Stomach (tissue), 19 donors: ENCODE data around the gene JUN. TPM values are rescaled to one million over a fixed set of nuclear protein-coding genes. Genes with fewer than 3 reads are reported as not detected.

Experiments used
- DNase-seq, 2 donors: peaks; one replicate each; pipeline versions ENCODE4 v3.0.0 to v3.0.0-alpha.2; 2013 to 2019
- H3K27ac ChIP-seq, 5 donors: fragments of 200-600 bp in 4 of 5; sonication (generic) in 4 of 5; one replicate each; pipeline ENCODE4 v1.5.1; 2013 to 2019; ENCODE audit warnings: mild to moderate bottlenecking in 1 of 5, moderate library complexity in 1 of 5
- H3K27me3 ChIP-seq, 3 donors: fragments of 200-600 bp; sonication (generic); one replicate each; pipeline ENCODE4 v1.5.1; 2017 to 2019; ENCODE audit warnings: mixed run types in 1 of 3
- H3K36me3 ChIP-seq, 4 donors: fragments of 200-600 bp; sonication (generic); 1 replicate in 3 of 4; 2 replicates in 1 of 4; pipeline ENCODE4 v1.5.1; 2016 to 2019
- H3K4me1 ChIP-seq, 4 donors: fragments of 200-600 bp; sonication (generic); one replicate each; pipeline ENCODE4 v1.5.1; 2016 to 2019
- H3K4me3 ChIP-seq, 4 donors: fragments of 200-600 bp; sonication (generic) in 3 of 4; one replicate each; pipeline ENCODE4 v1.5.1; 2016 to 2019; ENCODE audit warnings: mild to moderate bottlenecking in 1 of 4
- H3K9me3 ChIP-seq, 4 donors: fragments of 200-600 bp; sonication (generic); one replicate each; pipeline ENCODE4 v1.5.1; 2016 to 2019
- EP300 ChIP-seq: sonication (generic); formaldehyde crosslinking; IDR thresholded peaks from one replicate; pipeline ENCODE4 v1.6.1; 2017; ENCODE audit warnings: antibody characterized with exemption
- POLR2A ChIP-seq, 4 donors: fragments of 450-650 bp; IDR thresholded peaks; one replicate each; pipeline ENCODE4 v1.6.1; 2016; ENCODE audit warnings: antibody characterized with exemption in 4 of 4, control low read depth in 2 of 4, mild to moderate bottlenecking in 1 of 4, moderate library complexity in 1 of 4
- POLR2AphosphoS5 ChIP-seq, 3 donors: sonication (generic); formaldehyde crosslinking; IDR thresholded peaks; one replicate each; pipeline ENCODE4 v1.6.1; 2016; ENCODE audit warnings: antibody characterized with exemption in 3 of 3
- WGBS, 5 donors: extraction: QIAGEN DNeasy Blood & Tissue Kit in 3 of 5; methylation state at CpG; one replicate each; pipeline versions ENCODE4 v1.1.5 to v1.1.7; 2013 to 2018; 5-methylcytosine and 5-hydroxymethylcytosine counted together
- intact Hi-C: fragments of 100-400 bp; cut with DNase I; formaldehyde crosslinking; loops from one replicate; pipeline ENCODE4 v1.15.1; 2023; ENCODE audit warnings: low total_unique reads
- long read RNA-seq, 10 donors: transcript quantifications; one replicate each; lab custom pipeline, GENCODE V29; 2026
- polyA plus RNA-seq, 3 donors: library from polyadenylated mRNA; stranded (reverse); fragments of 200-250 nt; gene quantifications; one replicate each; pipeline ENCODE4 v1.2.3, GENCODE V29; 2013
- total RNA-seq, 5 donors: library from RNA; depleted of rRNA; stranded (reverse); fragments of >200 nt; gene quantifications; one replicate each; pipeline versions ENCODE4 v1.1.0 to v1.2.3, GENCODE V29; 2014 to 2016
- TF ChIP-seq, protein P1 (sequence below), 7 experiments: fragments of 450-650 bp in 4 of 7; fragments of 200-600 bp in 3 of 7; sonication (generic) in 3 of 7; IDR thresholded peaks; one replicate each; pipeline ENCODE4 v1.5.1; 2016 to 2019; ENCODE audit warnings: antibody characterized with exemption in 7 of 7, control low read depth in 2 of 7, mild to moderate bottlenecking in 1 of 7
- donor health status: healthy with polysubstance abuse.
- donor health status: Bipolar disorder and iron deficiency.
- donor health status: healthy.

Gene JUN
- 100 to 1,000 TPM; 169 to 382 (median 244) TPM for total RNA-seq
- 100 to 1,000 TPM in 1 of 3 donors, 10 to 100 TPM in 2; 64.9 to 124 (median 78.1) TPM for polyA plus RNA-seq
- long read RNA-seq, donor 1, transcript JUN-201 (1 exons, 3,540 nt) = major isoform, 308 of 308 reads
- long read RNA-seq, donor 1, partial matches to known transcripts = 0 of 308 reads
- long read RNA-seq, donor 1, other reads (novel, unspliced or antisense) = 0 of 308 reads
- long read RNA-seq, donor 2, transcript JUN-201 (1 exons, 3,540 nt) = major isoform, 161 of 161 reads
- long read RNA-seq, donor 2, partial matches to known transcripts = 0 of 161 reads
- long read RNA-seq, donor 2, other reads (novel, unspliced or antisense) = 0 of 161 reads
- long read RNA-seq, donor 3, transcript JUN-201 (1 exons, 3,540 nt) = major isoform, 858 of 858 reads
- long read RNA-seq, donor 3, partial matches to known transcripts = 0 of 858 reads
- long read RNA-seq, donor 3, other reads (novel, unspliced or antisense) = 0 of 858 reads
- long read RNA-seq, donor 4, transcript JUN-201 (1 exons, 3,540 nt) = major isoform, 40 of 40 reads
- long read RNA-seq, donor 4, partial matches to known transcripts = 0 of 40 reads
- long read RNA-seq, donor 4, other reads (novel, unspliced or antisense) = 0 of 40 reads
- long read RNA-seq, donor 5, transcript JUN-201 (1 exons, 3,540 nt) = major isoform, 1,297 of 1,297 reads
- long read RNA-seq, donor 5, partial matches to known transcripts = 0 of 1,297 reads
- long read RNA-seq, donor 5, other reads (novel, unspliced or antisense) = 0 of 1,297 reads
- long read RNA-seq, donor 6 = 0 reads
- long read RNA-seq, donor 7, transcript JUN-201 (1 exons, 3,540 nt) = major isoform, 497 of 497 reads
- long read RNA-seq, donor 7, partial matches to known transcripts = 0 of 497 reads
- long read RNA-seq, donor 7, other reads (novel, unspliced or antisense) = 0 of 497 reads
- long read RNA-seq, donor 8, transcript JUN-201 (1 exons, 3,540 nt) = major isoform, 1,015 of 1,015 reads
- long read RNA-seq, donor 8, partial matches to known transcripts = 0 of 1,015 reads
- long read RNA-seq, donor 8, other reads (novel, unspliced or antisense) = 0 of 1,015 reads
- long read RNA-seq, donor 9, transcript JUN-201 (1 exons, 3,540 nt) = major isoform, 746 of 746 reads
- long read RNA-seq, donor 9, partial matches to known transcripts = 0 of 746 reads
- long read RNA-seq, donor 9, other reads (novel, unspliced or antisense) = 0 of 746 reads
- long read RNA-seq, donor 10, transcript JUN-201 (1 exons, 3,540 nt) = major isoform, 447 of 447 reads
- long read RNA-seq, donor 10, partial matches to known transcripts = 0 of 447 reads
- long read RNA-seq, donor 10, other reads (novel, unspliced or antisense) = 0 of 447 reads

DNA sequence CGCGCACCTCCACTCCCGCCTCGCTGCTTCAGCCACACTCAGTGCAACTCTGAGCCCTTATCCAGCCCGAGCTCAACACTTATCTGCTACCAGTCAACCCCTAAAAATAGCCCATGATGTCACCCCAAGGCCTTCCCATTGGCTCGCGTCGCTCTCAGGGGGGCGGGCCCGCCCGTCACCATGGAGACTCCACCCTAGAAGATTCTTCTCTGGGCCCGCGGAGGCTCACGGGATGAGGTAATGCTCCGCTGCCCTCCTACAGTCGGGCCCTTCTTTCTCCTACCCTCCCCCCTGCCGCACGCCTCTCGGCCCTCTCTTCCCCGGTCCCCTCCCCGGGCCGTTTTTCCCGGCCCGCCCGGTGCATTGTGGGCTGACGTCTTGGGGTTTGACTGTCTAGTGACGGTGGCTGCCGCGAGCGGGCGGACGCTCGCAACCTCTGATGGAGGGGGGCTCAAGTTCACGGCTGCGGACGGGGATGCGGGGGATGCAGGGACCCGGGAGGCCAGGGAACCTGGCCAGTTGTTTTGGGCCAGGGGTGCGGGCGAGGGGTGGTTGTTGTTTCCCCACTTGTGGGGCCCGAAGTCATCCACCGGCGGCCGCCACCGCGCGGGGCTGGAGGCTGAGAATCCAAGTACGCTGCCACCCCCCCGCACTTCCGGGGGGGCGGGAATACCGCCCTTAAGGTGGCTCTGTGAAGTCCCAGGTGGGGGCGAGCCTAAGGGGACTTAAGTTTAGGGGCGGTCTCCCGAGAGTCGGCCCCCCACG lies at the start of gene JUN:
Gene JUN (minus strand): TSS at position 55 of the 765 bp plus-strand sequence. CDS start 977 bp downstream, outside the sequence.
- Histone ChIP-seq H3K4me3 (peak within 1 kb of the TSS; percentile 80 to 99 (median 84)), H3K4me1 (peaks cover 11 to 44% (median 27%) of the 10 kb centered on the region in 4 donors), H3K36me3 (peaks cover 0 to 22% (median 9%) of the 10 kb centered on the region in 4 donors), H3K27ac (peak within 1 kb of the TSS; percentile 97 to 100 (median 99)), H3K27me3 (no peaks in the 10 kb centered on the region), H3K9me3 (peaks cover 0 to 5% (median 0%) of the 10 kb centered on the region in 4 donors)
- TF ChIP-seq, protein P1, sequence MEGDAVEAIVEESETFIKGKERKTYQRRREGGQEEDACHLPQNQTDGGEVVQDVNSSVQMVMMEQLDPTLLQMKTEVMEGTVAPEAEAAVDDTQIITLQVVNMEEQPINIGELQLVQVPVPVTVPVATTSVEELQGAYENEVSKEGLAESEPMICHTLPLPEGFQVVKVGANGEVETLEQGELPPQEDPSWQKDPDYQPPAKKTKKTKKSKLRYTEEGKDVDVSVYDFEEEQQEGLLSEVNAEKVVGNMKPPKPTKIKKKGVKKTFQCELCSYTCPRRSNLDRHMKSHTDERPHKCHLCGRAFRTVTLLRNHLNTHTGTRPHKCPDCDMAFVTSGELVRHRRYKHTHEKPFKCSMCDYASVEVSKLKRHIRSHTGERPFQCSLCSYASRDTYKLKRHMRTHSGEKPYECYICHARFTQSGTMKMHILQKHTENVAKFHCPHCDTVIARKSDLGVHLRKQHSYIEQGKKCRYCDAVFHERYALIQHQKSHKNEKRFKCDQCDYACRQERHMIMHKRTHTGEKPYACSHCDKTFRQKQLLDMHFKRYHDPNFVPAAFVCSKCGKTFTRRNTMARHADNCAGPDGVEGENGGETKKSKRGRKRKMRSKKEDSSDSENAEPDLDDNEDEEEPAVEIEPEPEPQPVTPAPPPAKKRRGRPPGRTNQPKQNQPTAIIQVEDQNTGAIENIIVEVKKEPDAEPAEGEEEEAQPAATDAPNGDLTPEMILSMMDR (IDR thresholded peaks at IDR 0.05) = no peak
- TF ChIP-seq EP300 (no peak), POLR2A (IDR thresholded peaks at IDR 0.05) (peak in 2 of 4 donors; percentile 100), POLR2AphosphoS5 (IDR thresholded peaks at IDR 0.05) (peak; percentile 92 to 100 (median 100))
- 0 to 1% (median 1%) methylated on average over 33 to 57 of the region's 57 CpGs for WGBS, 5 donors
- DNase-seq = peak; percentile 99 to 100
- intact Hi-C loops = no loop called here

DNA sequence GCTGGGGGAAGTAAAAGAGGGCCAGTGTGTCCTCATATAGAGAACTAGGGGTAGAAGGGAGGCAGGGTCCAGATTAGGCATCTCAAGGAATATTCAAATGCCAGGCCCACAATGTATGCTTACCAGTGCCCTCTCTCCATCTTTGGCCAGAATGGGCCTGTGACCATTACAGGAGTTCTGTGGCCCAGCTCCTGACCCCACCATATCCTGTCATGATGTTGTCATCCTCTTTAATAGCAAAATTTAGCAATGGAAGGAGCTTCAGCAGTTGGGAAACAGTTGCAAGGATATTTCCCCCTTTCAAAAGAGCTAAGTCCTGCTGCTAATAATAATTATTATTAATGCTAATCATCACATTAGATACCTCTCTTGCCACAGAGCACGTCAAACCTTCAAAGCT lies 49.3 kb upstream of the JUN start:
- DNase-seq = no peak
- H3K4me3 ChIP-seq = no peak overlapping the region
- intact Hi-C loops = no loop called here
- no peaks in the 10 kb centered on the region for H3K36me3 ChIP-seq
- H3K27me3 ChIP-seq = no peaks in the 10 kb centered on the region
- TF ChIP-seq EP300 = no peak
- TF ChIP-seq, protein P1 (IDR thresholded peaks at IDR 0.05) = no peak
- TF ChIP-seq POLR2AphosphoS5 (IDR thresholded peaks at IDR 0.05) = no peak
- TF ChIP-seq POLR2A (IDR thresholded peaks at IDR 0.05) = no peak
- WGBS, 5 donors = 94 to 100% (median 100%) methylated on average over 1 of the region's 1 CpG
- peaks cover 0 to 5% (median 2%) of the 10 kb centered on the region in 4 donors for H3K4me1 ChIP-seq
- no peak overlapping the region for H3K27ac ChIP-seq
- peaks cover 0 to 3% (median under 1%) of the 10 kb centered on the region in 4 donors for H3K9me3 ChIP-seq

- H3K4me1 ChIP-seq = peaks cover 0 to 6% (median 1%) of the 10 kb centered on the region in 4 donors
- no peak overlapping the region for H3K27ac ChIP-seq
- intact Hi-C loops = no loop called here
- DNase-seq = no peak
- 74 to 97% (median 88%) methylated on average over 1 of the region's 1 CpG for WGBS, 5 donors
- no peaks in the 10 kb centered on the region for H3K27me3 ChIP-seq
- H3K4me3 ChIP-seq = no peak overlapping the region
- peaks cover 6 to 17% (median 11%) of the 10 kb centered on the region in 4 donors for H3K9me3 ChIP-seq
- TF ChIP-seq POLR2A (IDR thresholded peaks at IDR 0.05) (no peak), POLR2AphosphoS5 (IDR thresholded peaks at IDR 0.05) (no peak), EP300 (no peak)
- TF ChIP-seq, protein P1 (IDR thresholded peaks at IDR 0.05) = no peak
- H3K36me3 ChIP-seq = no peaks in the 10 kb centered on the region
Observed at GRCh38 chr1:58830291-58830690, 46.4 kb upstream of the JUN start.
